HFF-Myc (cell line): ENCODE measurements around the gene CLP1.

ENCODE experiments used
- DNase-seq: peaks from one replicate; pipeline ENCODE4 v3.0.0-alpha.2; 2011; ENCODE audit warnings: low read depth; ENCODE audit errors: extremely low read depth
- H3K4me3 ChIP-seq: replicated peaks from 2 replicates; pipeline ENCODE4 v1.5.1; 2011; ENCODE audit warnings: low read depth, mild to moderate bottlenecking, control low read depth, low read length
- TF ChIP-seq, protein P1 (sequence below): IDR thresholded peaks from 2 replicates; pipeline ENCODE4 v1.5.1; 2012; ENCODE audit warnings: mild to moderate bottlenecking, low read depth, low read length, control low read depth; ENCODE audit errors: missing control alignments

Gene CLP1

DNA sequence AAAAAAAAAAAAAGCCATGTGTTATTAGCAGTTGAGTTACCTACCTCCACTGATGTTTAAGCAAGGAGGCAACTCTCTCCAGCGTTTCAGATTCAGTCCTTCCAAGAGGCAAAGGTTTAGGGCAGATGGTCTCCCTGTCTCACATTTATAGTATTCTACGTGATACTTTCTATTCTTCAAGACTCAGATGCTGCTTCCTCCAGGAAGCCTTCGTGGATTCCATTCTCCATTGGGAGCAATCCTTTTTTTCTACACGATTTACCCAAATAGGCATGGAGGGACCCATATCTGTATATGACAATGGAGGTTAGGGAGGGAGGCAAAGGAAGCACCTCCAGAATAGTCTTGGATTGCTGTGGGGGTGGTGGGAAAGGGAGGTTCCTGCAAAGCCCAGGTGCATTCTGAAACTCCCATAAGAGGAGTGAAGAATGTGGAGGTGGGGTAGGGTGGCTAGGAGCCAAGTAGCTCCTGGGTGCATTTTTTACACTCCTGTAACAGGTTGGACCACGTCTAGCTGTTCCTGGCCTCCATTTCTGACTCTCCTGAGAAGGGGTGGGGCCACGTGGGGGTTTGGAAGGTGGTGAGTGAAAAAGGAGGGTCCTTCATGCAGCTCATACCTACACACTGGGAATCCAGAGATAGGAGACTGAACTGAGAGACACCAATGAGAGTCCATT, 24.0 kb upstream of the CLP1 start:
- no peak for DNase-seq
- H3K4me3 ChIP-seq, result no peak overlapping the region
- TF ChIP-seq, protein P1, sequence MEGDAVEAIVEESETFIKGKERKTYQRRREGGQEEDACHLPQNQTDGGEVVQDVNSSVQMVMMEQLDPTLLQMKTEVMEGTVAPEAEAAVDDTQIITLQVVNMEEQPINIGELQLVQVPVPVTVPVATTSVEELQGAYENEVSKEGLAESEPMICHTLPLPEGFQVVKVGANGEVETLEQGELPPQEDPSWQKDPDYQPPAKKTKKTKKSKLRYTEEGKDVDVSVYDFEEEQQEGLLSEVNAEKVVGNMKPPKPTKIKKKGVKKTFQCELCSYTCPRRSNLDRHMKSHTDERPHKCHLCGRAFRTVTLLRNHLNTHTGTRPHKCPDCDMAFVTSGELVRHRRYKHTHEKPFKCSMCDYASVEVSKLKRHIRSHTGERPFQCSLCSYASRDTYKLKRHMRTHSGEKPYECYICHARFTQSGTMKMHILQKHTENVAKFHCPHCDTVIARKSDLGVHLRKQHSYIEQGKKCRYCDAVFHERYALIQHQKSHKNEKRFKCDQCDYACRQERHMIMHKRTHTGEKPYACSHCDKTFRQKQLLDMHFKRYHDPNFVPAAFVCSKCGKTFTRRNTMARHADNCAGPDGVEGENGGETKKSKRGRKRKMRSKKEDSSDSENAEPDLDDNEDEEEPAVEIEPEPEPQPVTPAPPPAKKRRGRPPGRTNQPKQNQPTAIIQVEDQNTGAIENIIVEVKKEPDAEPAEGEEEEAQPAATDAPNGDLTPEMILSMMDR, result no peak

DNA sequence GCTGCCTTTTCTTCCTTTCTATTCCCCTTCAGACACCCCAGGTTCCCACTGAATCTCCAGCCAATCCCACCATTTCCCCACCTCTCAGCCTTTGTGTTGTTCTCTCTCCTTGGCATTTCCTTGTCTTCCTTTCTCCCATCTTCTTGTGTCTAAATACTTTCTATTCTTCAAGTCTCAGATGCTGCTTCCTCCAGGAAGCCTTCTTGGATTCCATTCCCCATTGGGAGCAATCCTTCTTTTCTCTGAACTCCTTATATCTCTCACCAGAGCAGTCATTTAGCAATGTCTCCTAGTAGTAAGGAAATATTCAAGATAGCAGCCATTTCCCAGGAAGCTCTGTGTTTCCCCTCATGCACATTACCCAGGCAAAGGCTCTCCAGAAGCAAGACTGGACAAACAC, 23.3 kb upstream of the CLP1 start:
- H3K4me3 ChIP-seq, result no peak overlapping the region
- TF ChIP-seq, protein P1, result no peak
- no peak for DNase-seq

DNA sequence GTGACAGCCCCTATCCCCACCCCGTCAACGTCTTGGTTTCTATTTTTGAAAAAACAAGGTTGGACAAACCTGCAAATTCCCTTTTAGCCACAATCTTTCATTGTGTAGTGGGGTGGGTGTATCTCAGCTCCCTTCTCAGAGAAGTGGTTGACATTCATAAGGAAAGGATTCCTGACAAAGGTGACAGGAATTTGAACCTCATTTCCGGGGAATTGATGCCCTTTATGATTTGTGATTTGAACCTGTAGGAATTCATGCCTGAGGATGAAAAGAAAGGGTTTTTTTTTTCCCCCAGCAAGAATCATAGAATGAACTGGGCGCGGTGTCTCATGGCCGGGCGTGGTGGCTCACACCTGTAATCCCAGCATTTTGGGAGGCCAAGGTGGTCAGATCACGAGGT, 22.3 kb upstream of the CLP1 start:
- TF ChIP-seq, protein P1, result no peak
- DNase-seq, result no peak
- no peak overlapping the region for H3K4me3 ChIP-seq

DNA sequence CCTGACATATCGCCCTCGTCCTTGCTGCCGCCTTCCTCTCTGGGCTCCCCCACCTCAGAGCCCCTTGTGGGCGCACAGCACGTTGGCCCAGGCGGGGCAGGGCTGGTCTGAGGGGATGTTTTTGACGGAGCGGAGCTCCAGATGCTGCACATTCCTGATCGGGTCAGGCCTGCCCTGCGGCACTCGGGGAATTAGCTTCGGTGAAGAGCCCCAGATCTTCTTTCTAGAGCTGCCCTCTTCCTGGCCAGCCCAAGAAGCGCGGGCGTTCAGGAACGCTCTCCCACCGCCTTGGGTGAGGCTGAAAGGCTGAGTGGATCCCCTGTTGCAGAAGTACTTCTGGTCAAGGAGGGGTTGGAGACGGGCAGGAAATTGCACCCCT, 19.9 kb upstream of the CLP1 start:
- peak overlapping the region; percentile 97 for H3K4me3 ChIP-seq
- DNase-seq, result no peak
- TF ChIP-seq, protein P1, result no peak

DNA sequence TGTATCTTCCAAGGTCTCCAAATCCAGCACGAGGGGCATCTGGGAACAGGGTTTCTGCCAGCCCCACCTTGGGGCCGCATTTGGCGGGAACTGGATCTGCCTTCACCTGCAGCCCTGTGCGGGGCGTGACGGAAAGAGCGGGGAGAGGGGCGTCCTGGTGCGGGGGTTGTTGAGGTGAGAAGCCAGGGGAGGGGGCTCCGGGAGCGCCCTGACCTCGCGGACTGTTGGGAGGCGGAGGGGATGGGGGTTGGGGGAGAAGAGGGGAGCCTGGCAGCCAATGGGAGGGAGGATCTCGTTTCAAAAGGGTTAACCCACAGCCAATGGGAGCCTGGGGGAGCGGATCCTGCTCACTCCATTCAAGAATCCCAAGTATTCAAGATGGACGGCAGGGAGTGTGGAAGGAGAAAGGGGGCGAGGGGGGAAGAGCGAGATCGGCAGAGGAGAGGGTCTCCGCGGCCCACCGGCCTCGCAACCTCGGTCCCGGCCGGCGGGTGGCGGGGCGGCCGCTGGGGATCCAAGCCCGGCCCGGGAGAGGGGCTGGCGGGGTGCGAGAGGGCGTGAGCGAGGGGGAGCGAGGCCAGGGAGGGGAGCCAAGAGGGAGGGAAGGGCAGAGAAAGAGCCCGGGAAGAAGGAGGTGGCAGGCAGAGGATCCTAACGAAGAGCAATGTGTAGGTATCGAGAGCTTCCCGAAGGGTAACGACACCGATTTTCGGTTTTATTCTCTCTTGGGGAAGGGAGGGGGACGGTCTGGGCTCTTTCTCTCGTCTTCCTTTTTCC, 19.4 kb upstream of the CLP1 start:
- TF ChIP-seq, protein P1, result no peak
- DNase-seq, result peak; percentile 76
- peak overlapping the region; percentile 97 for H3K4me3 ChIP-seq

DNA sequence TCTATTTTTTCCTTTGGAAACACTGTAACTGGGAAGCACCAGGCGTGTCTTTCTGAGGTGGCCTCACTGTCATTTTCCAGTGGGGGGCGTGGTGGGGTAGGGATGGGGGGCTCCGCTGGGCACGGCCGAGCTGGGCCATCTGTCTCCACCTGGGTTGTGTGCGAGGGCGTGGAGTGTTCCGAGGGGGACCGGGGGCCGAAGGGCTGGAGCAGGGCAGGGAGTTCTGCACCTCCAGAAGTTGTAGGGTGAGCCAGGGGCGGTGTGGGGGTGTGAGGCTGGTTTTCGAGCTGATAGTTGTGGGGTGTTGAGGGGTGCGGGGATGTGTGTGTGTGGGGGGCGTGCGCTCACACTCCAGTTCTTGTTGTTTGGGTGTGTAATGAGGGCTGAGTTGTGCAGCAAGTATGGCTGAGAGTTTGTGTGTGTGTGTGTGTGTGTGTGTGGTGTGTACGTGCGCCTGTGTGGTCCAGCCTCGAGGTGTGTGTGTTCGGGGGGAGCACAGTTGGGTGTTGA, 18.7 kb upstream of the CLP1 start:
- TF ChIP-seq, protein P1, result no peak

More for the DNA sequence above, 18.7 kb upstream of the CLP1 start:
- peak overlapping the region; percentile 97 for H3K4me3 ChIP-seq
- DNase-seq, result no peak
